Ascending aorta (tissue), 2 donors: ENCODE data around the gene CDH1. TPM values are rescaled to one million over a fixed set of nuclear protein-coding genes. Genes with fewer than 3 reads are reported as not detected.
A peak's percentile ranks its signal among the peaks of the same experiment; 100 is the strongest.

Experiments
- DNase-seq, 2 donors: peaks; one replicate each; pipeline ENCODE4 v3.0.0-alpha.2; 2019; ENCODE audit warnings: low spot score in 2 of 2
- H3K27ac ChIP-seq, 2 donors: fragments of 200-600 bp; sonication (generic); one replicate each; pipeline ENCODE4 v1.5.1; 2016 to 2017; ENCODE audit warnings: mild to moderate bottlenecking in 1 of 2
- H3K27me3 ChIP-seq: fragments of 200-600 bp; sonication (generic); one replicate; pipeline ENCODE4 v1.5.1; 2017
- H3K36me3 ChIP-seq, 2 donors: fragments of 200-600 bp; sonication (generic); one replicate each; pipeline ENCODE4 v1.5.1; 2016
- H3K4me1 ChIP-seq, 2 donors: fragments of 200-600 bp; sonication (generic); one replicate each; pipeline ENCODE4 v1.5.1; 2016 to 2017; ENCODE audit warnings: mild to moderate bottlenecking in 1 of 2
- H3K4me3 ChIP-seq, 2 donors: fragments of 200-600 bp; sonication (generic); one replicate each; pipeline ENCODE4 v1.5.1; 2016 to 2017; ENCODE audit warnings: mild to moderate bottlenecking in 1 of 2
- H3K9me3 ChIP-seq, 2 donors: fragments of 200-600 bp; sonication (generic); one replicate each; pipeline ENCODE4 v1.5.1; 2016
- CTCF ChIP-seq, 3 experiments: fragments of 200-600 bp in 2 of 3; fragments of 450-650 bp in 1 of 3; sonication (generic) in 2 of 3; IDR thresholded peaks; one replicate each; pipeline ENCODE4 v1.5.1; 2016 to 2019; ENCODE audit warnings: antibody characterized with exemption in 3 of 3, mild to moderate bottlenecking in 1 of 3, moderate library complexity in 1 of 3
- intact Hi-C: fragments of 100-400 bp; cut with DNase I; formaldehyde crosslinking; loops from one replicate; pipeline ENCODE4 v1.15.1; 2023
- total RNA-seq: library from RNA; depleted of rRNA; stranded (reverse); fragments of >200 nt; gene quantifications from one replicate; pipeline ENCODE4 v1.1.0, GENCODE V29; 2016

Gene CDH1
- total RNA-seq, 1 donor from 2014 or later = not detected

GRCh38 chr16:68806422-68806821 is 69.3 kb downstream of the CDH1 start:
- H3K9me3 ChIP-seq = no peaks in the 10 kb centered on the region
- no peak overlapping the region for H3K4me3 ChIP-seq
- H3K36me3 ChIP-seq = no peaks in the 10 kb centered on the region
- no peak for DNase-seq
- intact Hi-C loops = no loop called here
- no peak for TF ChIP-seq CTCF (IDR thresholded peaks at IDR 0.05)
- no peaks in the 10 kb centered on the region for H3K27me3 ChIP-seq
- H3K27ac ChIP-seq = no peak overlapping the region
- H3K4me1 ChIP-seq = no peaks in the 10 kb centered on the region

- intact Hi-C loops = no loop called here
- no peak for DNase-seq
- Histone ChIP-seq H3K4me1 (no peaks in the 10 kb centered on the region), H3K9me3 (no peaks in the 10 kb centered on the region), H3K36me3 (no peaks in the 10 kb centered on the region), H3K27ac (no peak overlapping the region), H3K27me3 (no peaks in the 10 kb centered on the region), H3K4me3 (no peak overlapping the region)
- no peak for TF ChIP-seq CTCF (IDR thresholded peaks at IDR 0.05)
Measured at GRCh38 chr16:68806981-68807380, 69.9 kb downstream of the CDH1 start.

GRCh38 chr16:68814516-68814915 is 77.4 kb downstream of the CDH1 start:
- no peak for DNase-seq
- no peaks in the 10 kb centered on the region for H3K9me3 ChIP-seq
- H3K27me3 ChIP-seq = no peaks in the 10 kb centered on the region
- no peaks in the 10 kb centered on the region for H3K4me1 ChIP-seq
- intact Hi-C loops = no loop called here
- no peak overlapping the region for H3K4me3 ChIP-seq
- H3K36me3 ChIP-seq = no peaks in the 10 kb centered on the region
- H3K27ac ChIP-seq = no peak overlapping the region
- TF ChIP-seq CTCF (IDR thresholded peaks at IDR 0.05) = no peak

GRCh38 chr16:68823401-68824135 is 86.5 kb downstream of the CDH1 start:
- Histone ChIP-seq H3K4me1 (peaks cover 2% of the 10 kb centered on the region in 2 donors), H3K4me3 (no peak overlapping the region), H3K36me3 (no peaks in the 10 kb centered on the region), H3K27me3 (no peaks in the 10 kb centered on the region), H3K27ac (peak overlapping the region in 1 of 2 donors; percentile 15), H3K9me3 (no peaks in the 10 kb centered on the region)
- intact Hi-C loops = no loop called here
- DNase-seq = no peak
- TF ChIP-seq CTCF (IDR thresholded peaks at IDR 0.05) = no peak

- intact Hi-C loops = no loop called here
- Histone ChIP-seq H3K9me3 (no peaks in the 10 kb centered on the region), H3K4me1 (peaks cover 2% of the 10 kb centered on the region in 2 donors), H3K4me3 (no peak overlapping the region), H3K27ac (no peak overlapping the region), H3K36me3 (no peaks in the 10 kb centered on the region), H3K27me3 (no peaks in the 10 kb centered on the region)
- TF ChIP-seq CTCF (IDR thresholded peaks at IDR 0.05) = no peak
- DNase-seq = no peak
Measured at GRCh38 chr16:68825427-68825826, 88.3 kb downstream of the CDH1 start.
